ENCODE data around the gene MRPL24.
"Not testable (repeated sequence)": the region's sequence is repeated elsewhere in the genome, so short reads cannot be mapped to it uniquely, and the experiment has no call there.

Gene MRPL24

DNA sequence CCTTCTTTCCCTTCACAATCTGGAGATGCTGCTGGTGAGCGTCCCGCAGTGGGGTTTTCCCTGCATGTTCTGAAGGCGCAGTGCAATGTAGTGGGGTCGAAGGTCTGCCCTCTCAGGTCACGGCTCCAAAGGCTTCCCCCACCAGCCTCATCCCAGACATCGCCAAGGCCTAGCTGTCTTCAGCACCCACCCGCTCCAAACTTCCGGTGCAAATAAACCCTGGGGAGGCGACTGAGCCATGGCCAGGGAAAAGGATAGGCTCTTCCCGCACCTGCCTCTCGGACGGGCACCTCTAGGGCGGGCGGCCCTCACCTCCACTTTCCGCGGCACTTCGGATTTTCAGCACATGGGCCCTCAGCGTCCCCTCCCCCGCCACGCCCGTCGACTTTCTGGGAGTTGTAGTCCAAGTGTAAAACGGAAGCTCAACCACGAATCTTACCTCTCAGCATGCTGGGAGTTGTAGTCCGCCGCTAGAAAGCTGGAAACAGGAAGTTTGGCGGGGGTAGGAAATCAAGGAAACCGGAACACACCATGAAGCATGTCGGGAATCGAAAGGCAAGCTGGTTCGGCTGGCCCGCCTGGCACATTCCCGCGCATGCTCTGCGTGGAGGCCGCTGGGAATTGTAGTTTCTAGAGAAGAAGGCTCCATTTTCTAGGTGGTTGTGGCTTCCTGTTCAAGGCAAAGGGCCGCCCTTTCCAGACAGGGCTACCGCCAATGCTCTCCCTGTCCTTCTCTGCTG is at the start of gene MRPL24:
MRPL24 (minus strand) TSS at position 348 of the 740 bp plus-strand sequence. CDS start 2,384 bp downstream, outside the sequence.
- peak; percentile 98 for DNase-seq (ENCODE audit: low read depth)

DNA sequence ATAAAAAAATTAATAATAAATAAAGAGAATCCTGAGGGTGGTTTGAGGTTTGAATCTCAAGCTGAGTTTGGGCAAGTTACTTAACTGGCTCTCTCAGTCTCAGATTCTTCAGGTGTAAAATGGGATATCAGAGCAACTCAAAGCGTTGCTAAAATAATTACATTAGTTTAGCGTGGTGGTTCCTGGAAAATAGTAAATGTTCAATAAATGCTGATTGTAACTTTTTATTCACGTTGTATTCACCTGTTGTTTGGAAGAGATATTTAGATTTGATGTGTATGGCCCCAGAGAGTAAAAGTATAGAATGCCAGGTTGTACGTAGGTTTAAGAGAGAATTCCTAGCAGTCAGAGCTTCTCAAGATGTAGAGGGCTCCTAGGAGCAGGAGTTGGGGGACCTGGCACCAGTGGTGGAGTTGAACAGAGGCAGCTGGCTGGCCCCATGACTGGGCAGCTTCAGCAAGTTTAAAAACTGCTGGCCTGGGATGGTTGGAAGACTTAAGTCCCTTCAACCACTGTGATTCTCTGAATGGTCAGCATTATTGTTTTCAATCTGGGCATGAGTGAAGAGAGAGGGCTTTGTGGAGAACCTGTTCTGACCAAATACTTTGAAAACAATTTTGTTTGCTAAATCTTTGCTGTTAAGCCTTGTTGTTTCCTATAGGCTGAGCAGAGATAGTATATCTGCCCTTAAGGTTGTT is 48.9 kb upstream of the MRPL24 start:
- no peak for DNase-seq (ENCODE audit: low read depth)

DNA sequence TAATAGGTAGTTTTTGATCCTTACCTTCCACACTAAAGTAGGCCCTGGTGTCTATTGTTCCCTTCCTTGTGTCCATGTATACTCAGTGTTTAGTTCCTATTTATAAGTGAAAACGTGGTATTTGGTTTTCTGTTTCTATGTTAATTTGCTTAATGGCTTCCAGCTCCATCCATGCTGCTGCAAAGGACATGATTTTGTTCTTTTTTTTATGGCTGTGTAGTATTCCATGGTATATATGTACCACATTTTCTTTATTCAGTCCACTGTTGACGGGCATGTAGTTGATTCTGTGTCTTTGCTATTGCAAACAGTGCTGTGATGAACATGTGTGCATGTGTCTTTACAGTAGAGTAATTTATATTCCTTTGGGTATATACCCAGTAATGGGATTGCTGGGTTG is 47.2 kb upstream of the MRPL24 start:
- DNase-seq (ENCODE audit: low read depth): no peak

DNA sequence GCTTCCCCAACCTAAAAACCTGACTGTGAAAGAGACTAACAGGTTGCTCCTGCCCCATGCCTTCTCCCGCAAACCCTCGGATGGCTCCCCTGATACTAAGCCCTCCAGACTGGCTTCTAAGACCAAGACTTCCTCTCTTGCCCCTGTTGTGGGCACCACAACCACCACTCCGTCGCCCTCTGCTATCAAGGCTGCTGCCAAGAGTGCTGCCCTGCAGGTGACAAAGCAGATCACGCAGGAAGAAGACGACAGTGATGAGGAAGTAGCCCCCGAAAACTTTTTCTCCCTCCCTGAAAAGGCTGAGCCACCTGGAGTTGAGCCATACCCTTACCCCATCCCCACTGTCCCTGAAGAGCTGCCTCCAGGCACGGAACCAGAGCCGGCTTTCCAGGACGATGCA is 45.8 kb upstream of the MRPL24 start:
- DNase-seq (ENCODE audit: low read depth): no peak

DNA sequence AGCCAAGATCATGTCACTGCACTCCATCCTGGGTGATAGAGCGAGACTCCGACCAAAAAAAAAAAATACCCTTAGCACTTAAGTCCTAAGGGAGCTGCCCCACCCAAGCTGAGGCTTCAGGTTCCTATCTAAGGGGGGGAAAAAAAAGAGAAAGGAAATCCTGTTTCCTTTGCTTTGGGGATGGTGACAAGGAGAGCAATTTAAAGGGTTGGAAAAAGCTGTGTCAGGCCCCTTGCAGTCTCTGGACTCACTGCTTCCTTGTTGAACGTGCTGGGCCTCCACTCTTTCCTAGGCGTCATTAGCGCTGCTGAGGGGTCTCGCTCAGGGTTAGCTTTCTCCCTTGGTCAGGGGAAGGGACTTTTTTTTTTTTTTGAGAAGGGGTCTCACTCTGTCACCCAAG is 44.6 kb upstream of the MRPL24 start:
- no peak for DNase-seq (ENCODE audit: low read depth)

DNA sequence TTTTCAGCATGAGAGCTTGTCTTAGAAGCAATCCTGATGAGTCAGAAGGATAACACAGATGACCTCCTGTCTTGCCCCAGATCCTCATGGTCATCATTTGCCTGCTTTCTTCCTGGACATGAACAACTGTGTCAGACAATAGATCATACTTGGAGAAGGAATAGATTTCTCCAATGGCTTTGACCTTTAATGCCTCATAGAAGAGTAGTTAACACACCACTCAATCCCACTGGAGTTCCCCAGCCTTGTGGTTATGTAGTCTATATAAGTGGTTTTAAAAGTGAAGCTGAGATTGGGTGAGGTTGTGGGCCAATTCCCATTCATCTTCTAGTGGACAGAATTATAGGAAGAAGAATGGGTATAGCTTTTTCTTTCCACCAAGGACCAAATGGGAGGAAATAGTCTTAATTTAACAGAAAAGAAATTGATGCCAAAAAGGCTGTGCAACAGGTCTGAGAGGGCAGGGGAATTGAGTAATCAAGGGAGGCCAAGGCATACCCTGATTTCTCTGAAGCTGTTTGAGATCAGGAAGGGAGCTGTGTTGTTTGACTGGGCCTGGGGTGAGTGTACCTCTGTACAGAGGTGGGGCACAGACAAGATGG is 40.8 kb upstream of the MRPL24 start:
- no peak for DNase-seq (ENCODE audit: low read depth)

DNA sequence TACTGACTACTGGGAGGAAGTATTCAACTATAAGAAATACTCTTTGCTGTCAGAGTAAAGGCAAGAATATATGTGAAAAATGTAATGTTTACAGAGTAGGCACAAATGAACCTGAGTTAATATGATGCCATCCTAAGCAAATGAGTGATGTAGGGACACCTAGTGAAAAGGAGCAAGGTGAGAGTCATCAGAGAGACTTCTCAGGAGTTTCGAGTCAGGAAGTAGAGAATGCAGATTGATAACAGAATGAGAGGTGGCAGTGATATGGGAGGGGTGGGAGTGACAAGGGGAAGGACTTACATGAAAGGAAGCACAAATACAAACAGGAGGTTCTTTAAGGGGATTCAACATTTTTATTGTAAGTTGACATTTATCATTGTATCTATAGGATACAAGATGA is 36.7 kb upstream of the MRPL24 start:
- DNase-seq (ENCODE audit: low read depth): no peak

DNA sequence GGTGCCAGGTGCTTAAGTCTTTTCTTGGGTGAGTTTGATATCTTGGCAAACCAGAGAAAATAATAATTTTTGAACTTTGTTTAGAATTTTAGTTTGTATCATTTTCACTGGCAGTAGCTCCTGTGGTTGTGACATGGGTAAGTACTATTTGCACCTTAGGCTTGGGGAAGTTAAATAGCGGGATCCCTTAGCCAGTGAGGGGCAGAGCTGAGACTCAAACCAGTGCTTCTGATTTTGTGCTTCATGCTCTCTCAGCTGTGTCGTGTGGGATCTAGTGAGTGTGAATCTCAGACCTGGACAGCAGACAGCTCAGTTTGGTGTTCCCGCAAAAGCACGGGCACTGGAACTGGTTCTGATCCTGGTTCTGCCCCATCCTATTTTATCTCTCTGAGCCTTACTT is 36.1 kb upstream of the MRPL24 start:
- no peak for DNase-seq (ENCODE audit: low read depth)

DNA sequence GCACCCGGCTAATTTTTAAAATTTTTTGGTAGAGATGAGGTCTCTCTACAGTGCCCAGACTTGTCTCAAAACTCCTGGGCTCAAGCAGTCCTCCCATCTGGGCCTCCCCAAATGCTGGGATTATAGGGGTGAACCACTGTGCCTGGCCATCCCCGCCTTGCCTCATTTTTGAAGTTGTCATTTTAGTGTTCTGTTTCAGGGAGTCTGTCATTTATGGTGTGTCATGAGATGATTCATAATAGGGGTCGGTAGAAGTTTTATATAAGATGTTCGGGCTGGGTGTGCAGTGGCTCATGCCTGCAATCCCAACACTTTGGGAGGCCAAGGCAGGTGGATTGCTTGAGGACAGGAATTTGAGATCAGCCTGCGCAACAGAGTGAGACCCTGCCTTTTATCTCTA is 34.9 kb upstream of the MRPL24 start:
- DNase-seq (ENCODE audit: low read depth): no peak

DNA sequence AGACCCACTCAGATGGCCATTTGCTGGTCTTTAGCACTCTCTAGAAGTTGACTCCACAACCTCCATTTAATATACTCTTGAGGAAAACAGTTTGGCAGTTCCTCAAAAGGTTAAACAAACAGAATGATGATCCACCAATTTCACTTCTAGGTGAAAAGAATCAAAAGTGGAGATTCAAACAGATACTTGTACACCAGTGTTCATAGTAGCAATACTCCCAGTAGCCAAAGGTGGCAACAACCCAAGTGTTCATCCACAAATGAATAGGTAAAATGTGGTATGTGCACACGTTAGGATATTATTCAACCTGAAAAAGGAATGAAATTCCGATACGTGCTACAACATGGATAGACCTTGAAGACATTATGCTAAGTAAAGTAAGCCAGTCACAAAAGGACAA is 32.7 kb upstream of the MRPL24 start:
- no peak for DNase-seq (ENCODE audit: low read depth)

DNA sequence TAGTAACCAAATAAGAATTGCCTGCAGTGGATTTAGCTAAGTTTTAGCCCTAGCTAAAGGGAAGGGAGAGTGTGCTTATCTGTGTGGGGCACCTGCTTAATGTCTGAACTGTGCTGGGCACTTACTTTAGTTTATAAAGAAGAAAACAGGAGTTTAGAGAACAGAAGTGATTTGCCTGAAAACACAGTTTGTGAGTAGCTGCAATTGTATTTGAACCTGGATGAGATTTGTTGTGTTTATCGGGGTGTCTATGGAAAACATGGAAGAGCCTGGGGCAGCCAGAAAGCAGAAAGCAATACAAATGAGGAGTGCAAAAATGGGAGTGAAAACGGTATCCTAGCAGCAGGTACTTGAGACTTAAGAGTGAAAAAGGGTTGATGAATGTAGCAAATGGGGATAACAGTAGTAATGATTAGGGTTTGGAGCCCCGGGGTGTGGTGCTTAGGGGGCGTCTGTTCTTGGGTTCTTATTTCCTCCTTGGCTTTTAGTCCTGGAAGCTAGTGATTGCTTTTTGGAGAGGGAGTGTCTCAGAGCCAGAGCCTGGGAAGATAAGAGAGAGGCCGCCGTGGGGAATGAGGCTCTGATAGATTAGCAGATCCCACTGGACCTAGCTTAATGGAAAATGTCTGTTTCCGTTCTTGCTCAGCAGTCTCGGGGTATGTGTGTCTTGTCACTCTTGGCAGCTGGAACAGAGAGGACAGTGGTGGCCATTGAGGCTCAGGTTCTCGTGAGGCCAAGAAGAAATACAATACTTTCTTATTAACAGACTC is 32.0 kb upstream of the MRPL24 start:
- DNase-seq (ENCODE audit: low read depth): no peak

DNA sequence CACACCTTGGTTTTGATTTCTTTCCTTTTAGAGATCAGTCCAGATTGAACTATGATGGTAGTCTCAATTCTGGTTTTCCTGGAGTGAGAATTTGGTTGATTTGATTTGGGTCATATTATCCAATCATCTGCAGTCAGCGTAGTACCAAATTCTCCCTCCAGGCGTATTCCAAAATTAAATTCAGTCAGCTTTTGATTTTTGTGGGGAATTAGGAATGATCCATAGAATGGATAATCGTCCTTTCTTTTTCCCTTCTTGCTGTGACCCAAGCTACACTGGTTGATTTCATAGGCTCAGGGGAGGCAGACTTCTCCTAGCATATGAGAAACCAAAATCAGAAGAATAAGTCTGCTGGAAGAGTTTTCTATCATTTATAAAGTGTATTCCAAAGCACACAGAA is 31.3 kb upstream of the MRPL24 start:
- no peak for DNase-seq (ENCODE audit: low read depth)

DNA sequence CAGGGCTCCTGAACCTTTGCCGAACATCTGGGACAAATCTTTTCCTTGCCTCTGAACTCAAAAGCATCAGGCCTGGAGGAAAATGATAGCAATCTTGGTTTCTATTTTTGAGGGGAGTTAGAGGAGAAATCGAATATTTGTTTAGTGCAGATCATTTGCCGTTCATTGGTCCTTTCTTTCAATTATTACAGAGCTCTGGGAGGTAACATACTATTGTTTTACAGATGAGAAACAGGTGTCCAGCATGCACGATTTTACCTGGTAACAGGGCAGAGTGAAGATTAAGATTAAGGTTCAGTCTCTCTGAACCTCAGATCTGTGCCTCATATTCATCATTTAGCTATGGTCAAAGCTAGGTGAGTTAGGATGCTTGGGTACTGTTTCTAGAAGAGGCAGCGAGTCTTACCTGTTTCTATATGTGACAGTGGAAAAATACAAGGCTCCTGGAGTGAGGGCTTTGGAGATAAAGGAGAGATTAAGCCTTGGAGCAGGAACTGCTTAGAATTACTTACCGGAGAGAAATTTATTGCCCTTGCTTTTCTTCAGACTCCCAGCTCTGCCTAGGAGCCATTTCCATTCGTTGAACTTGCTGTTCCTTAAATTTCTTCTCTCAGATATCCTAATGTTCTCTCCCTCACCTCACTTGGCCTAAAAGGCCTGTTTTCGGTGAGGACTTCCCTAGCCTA is 27.9 kb upstream of the MRPL24 start:
- no peak for DNase-seq (ENCODE audit: low read depth)

DNA sequence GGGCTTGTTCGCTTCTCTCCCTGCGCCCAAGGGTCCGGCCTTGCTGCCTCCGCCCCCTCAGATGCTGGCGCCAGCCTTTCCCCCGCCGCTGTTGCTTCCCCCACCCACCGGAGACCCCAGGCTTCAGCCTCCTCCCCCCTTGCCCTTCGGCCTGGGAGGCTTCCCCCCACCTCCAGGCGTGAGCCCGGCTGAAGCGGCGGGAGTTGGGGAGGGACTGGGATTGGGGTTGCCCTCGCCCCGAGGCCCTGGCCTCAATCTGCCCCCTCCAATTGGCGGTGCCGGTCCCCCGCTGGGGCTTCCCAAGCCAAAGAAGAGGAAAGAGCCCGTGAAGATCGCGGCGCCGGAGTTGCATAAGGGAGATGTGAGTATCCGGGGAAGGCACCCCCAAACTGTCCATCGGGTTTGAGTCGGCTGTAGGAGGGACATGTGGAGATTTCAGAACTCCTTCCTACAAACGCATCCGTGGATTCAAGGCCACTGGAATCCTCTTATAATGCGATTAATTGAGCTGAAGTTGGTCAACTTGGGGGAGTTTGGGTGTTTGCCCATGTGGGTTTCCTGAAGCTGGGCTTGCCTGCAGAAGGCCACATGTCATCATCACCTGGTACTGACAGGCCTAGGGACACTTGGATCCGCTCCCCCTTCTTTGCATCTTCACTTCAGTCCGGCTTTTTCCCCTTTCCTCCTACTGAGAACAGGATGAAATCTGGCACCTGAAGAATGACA is 27.2 kb upstream of the MRPL24 start:
- no peak for DNase-seq (ENCODE audit: low read depth)

DNA sequence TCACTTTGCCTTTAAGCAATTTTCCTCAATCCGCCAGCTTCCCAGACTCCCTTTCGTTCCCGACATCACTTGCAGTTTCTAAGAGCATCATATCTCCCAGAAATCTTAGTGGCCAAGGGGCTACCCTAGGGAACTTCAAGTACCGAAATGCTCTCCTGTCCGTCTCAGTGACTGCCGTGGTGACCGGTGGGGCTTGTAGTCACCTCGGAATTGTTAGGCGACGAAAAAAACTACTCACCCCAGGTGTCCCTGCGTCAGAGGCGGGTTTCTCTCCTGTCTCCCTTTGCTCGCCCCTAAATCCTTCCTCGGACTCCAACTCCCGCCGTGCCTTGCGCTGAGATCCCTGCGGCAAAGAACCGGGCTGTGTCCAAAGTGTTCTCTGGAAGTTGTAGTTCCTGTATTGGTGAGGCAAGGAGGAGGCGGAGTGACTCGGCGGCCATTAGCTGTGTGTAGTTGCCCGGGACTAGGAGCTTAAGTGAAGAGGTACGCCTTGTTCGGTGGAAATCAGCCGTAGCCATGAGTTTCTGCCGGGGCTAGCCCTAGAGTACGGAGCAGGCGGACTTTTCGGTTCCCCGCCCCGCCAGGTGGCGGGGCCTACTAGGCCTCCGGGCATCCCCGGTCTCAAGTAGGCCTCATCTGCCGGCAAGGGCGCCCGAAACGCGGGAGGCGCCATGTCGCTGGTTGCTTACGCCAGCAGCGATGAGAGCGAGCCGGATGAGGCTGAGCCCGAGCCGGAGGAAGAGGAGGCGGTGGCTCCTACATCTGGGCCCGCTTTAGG is 26.4 kb upstream of the MRPL24 start, which contains the start of gene PRCC:
PRCC (plus strand) TSS at position 435 of the 778 bp plus-strand sequence; CDS start at position 672, 237 bp downstream.
- peak; percentile 99 for DNase-seq (ENCODE audit: low read depth)

DNA sequence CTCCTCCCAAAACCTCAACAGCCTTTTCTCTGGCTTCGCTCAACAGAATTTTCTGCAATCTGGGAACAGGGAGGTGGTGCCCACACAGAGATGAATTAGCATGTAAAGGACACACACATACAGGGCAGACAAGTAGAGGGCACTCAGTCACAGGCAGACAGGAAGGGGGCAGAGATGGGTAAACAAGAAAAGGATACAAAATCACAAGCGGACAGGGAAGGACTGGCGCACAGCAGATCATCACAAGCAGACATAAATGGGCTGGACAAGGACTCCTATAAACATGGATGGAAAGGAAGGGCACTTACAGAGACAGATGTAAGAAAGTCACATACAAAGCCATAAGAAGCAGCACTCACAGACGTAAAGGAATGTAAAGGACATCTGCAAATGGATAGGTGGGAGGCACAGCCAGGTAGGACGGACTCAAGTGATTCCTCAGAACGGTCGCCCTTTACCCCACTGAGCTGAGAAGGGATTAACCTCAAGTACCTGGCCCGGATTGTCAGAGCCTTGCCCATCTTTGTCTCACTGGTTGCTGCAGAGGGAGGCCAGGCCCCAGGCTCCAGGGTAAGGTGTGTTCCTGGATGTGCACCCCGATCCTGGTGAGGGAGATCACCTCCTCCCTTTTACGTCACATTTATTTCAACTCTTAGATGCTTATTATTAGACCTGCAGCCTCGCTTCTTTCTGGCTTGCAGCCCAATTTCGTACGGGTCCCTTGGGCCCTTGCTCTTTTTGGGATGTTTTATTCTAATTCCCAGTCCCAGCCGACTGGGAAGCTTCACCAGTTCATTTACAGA is 25.6 kb upstream of the MRPL24 start:
- no peak for DNase-seq (ENCODE audit: low read depth)

DNA sequence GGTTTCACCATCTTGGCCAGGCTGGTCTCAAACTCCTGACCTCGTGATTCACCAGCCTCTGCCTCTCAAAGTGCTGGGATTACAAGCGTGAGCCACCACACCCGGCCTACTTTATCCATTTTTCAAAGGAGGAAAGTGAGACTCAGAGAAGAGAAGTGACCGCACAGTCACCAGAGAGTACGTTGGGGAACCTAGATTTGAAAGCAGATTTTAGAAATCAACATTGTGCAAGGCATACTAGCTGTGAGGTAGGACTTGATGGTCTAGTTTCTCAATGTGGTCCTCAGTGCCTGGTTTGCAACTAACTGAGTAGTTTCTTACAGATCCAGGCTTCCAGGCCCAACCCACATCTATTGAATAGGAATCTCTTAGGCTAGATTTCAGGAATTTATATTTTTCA is 24.8 kb upstream of the MRPL24 start:
- no peak for DNase-seq (ENCODE audit: low read depth)

DNA sequence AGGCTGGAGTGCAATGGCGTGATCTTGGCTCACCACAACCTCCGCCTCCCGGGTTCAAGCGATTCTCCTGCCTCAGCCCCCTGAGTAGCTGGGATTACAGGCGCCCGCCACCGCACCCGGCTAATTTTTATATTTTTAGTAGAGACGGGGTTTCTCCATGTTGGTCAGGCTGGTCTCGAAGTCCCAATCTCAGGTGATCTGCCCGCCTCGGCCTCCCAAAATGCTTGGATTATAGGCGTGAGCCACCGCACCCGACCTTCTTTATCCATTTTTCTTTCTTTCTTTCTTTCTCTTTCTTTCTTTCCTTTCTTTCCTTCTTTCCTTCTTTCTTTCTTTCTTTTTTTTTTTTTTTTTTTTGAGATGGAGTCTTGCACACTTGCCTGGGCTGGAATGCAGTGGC is 24.2 kb upstream of the MRPL24 start:
- DNase-seq (ENCODE audit: low read depth): not testable (repeated sequence)

DNA sequence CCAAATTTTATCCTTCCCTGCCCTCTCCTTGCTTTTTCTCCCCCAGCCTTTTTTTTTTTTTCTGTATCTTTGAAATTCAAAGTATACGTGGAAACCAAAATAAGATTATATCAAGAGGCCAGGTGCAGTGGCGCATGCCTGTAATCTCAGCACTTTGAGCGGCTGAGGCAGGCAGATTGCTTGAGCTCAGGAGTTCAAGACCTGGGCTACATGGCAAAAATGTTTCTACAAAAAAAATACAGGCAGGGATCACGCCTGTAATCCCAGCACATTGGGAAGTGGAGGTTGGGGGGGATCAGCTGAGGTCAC is 19.9 kb upstream of the MRPL24 start:
- no peak for DNase-seq (ENCODE audit: low read depth)

Data from CMK (cell line).